GM19238 (cell line): ENCODE data around the gene LRRC58.
"Not testable (repeated sequence)": the region's sequence is repeated elsewhere in the genome, so short reads cannot be mapped to it uniquely, and the experiment has no call there.

ENCODE experiments used
- DNase-seq: peaks from one replicate; pipeline ENCODE4 v3.0.0; 2011; ENCODE audit warnings: low spot score; ENCODE audit not compliant: insufficient read length

Gene LRRC58

DNA sequence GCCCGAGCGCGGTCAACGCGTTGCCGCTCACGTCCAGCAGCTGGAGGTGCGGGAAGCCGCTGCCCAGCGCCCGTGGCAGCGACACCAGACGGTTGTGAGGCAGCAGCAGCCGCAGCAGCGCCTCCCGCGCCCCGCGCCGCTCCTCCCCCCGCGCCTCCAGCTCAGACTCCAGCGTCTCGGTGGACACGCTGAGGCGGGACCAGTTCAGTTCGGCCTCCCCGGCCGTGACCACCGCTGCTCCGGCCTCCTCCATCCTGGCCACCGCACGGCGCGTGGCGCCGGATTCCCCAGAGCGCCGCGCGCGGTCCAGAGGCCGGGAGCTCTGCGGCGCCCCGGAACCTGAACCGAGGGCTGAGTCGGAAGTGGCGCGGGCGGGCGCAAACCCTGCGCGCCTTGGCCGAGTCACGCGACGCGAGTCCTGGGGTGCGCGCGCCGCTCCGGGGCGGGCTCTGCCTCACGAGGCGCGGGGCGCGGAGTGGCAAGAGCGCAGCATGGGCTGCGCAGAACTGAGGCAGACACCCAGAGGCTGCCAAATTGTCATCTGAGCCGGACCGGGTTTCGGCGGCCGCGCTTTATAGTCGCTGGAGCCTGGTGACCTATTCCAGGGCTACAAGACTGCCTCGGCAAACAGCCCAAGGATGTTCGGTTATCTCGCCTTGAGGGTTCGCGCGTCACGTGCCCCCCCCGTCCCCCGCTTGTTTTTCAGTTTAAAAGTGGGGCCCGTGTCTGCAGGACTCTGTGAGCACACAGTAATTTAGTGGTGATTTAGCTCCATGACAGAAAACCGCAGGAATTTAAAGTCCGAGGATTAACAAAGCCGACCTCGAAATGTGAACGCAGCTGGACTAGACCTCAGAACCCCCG lies at the start of gene LRRC58:
LRRC58 (minus strand) TSS at position 364 of the 864 bp plus-strand sequence; CDS start at position 253, 111 bp downstream.
- DNase-seq = peak; percentile 81

GRCh38 chr3:120396469-120396868 lies 47.3 kb upstream of the LRRC58 start:
- no peak for DNase-seq

DNA sequence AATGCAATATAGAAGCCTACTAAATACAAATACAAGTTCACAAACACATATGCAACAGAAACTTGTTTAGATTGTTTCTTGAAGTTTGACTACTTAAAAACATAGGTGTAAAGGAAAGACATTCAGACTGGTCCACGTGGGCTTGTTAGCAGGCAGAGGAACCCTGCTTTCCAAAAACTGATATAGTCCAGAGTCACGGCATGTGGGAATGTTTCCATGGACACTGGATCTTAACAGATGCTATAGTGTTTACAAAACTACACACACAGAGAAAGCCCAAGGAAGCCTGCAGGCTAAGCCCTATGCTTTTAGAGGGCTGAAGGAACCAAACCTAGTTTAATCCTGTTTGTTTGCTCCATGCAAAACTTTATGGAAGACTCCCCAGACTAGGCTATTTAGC lies 45.2 kb upstream of the LRRC58 start:
- no peak for DNase-seq

GRCh38 chr3:120393761-120394160 lies 44.6 kb upstream of the LRRC58 start:
- no peak for DNase-seq

DNA sequence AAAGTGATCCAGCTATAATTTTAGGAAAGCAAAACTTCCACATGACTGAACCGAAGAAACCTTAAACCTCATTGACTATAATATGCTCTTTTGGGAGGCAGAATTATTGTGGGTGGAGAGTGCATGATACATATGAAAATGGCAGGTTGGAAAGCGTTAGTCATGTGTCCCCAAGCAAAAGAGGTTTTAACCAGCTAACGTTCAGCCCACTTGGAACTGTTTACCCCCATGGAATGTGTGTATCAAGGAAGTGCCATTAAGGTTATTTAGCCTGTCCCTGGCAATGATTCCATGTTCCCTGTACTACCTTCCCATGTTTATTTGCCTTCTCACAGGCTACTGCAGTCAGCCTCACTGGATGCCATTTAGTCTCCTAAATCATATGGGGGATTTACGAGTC lies 44.1 kb upstream of the LRRC58 start:
- no peak for DNase-seq

DNA sequence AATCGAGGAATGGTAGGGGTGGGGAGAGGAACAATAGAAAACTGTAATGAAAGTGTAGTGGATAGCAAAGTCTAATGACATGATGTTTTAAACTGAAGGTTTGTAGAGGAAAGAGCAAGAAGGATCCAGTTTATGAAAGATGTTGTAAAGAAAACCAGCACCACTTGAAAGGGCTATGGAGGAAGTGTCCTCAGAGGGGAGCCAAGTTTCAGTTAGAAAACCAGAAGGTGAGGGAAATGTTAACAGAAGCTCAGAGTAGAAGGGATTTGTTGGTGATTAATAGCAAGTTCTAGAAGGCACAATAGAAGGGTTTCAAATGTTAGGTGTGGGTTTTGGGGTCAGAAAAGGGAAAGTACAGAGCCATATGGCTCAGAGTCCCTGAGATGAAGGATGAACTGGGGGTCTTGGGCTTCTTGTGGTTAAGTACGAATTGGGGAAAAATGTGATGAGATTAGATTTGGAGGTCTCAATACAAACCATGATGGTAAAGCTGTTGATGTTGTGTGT lies 33.8 kb upstream of the LRRC58 start:
- no peak for DNase-seq

DNA sequence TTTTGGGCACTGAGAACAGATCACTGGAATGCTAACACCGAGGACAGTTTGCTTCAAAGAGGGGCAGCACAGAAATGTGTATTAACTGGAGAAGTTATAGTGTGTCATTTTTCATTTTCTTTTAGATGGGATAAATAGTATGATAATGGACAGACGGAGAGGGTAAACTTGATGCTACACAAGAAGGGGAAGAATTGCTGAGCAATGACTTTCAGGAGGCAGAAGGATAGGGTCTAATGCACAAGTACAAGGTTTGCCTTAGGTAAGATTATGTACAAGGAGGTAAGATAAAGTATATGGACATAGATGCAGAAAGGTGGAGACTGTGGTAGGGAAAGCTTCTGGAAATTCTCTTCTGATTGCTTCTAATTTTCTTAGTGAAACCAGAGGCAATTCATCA lies 32.3 kb upstream of the LRRC58 start:
- no peak for DNase-seq

GRCh38 chr3:120377948-120378347 lies 28.8 kb upstream of the LRRC58 start:
- not testable (repeated sequence) for DNase-seq

GRCh38 chr3:120370463-120370862 lies 21.3 kb upstream of the LRRC58 start:
- no peak for DNase-seq

DNA sequence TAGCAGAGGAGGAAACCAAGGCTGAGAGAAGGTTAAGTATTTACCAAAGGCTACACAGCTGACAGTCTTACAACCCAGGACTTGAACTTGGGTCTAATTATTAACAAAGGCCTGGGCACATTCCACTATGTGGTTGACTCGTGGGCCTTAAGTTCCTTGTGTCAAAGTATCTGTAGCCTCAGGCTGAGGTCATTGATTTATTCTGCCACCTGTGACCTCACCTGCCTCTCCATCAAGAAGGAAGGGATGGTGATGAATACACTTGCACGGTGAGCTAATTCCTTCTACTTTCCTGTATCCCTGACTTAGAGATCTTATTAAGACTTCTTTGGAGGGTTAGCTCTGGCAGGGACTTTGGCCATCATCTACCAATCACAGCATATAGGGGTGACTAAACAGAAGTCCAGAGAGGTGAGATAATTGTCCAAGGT lies 19.9 kb upstream of the LRRC58 start:
- DNase-seq = no peak

- no peak for DNase-seq
These were observed 19.0 kb upstream of the LRRC58 start for GRCh38 chr3:120368172-120368571.

- no peak for DNase-seq
These were observed 15.7 kb upstream of the LRRC58 start for GRCh38 chr3:120364821-120365220.

GRCh38 chr3:120364101-120364500 lies 14.9 kb upstream of the LRRC58 start:
- no peak for DNase-seq

- no peak for DNase-seq
These were observed 8.7 kb upstream of the LRRC58 start for GRCh38 chr3:120357807-120358206.

DNA sequence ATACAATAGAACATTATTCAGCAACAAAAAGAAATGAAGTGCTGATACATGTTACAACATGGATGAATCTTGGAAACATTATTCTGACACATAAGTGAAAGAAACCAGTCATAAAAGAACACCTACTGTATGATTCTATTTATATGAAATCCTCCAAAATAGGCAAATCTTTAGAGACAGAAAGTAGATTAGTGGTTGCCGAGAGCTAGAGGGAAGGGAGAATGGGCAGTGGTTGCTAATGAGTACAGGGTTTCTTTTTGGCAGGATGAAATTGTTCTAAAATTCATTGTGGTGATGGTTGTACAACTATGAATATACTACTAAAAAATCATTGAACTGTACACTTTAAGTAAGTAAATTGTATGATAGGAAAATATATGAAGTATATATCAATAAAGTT lies 6.3 kb upstream of the LRRC58 start:
- DNase-seq = no peak

DNA sequence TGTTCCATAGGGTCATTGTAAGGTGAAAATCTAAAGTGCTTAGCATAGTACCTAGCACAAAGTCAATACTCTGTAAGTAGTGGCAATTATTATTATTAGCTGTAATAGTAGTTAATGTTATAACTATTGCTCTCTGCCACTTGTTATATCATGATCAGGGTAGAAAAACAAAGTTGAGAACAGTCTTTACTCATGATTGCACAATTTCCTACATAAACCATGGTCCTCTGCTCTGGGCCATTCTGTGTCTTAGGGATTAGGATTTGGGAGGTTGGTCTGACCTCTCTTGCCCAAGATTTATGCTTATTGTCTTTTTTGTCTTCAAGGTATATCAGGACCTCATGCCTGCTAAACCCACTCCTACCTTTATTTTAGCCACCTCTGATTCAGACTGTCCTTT lies 4.3 kb upstream of the LRRC58 start:
- no peak for DNase-seq

DNA sequence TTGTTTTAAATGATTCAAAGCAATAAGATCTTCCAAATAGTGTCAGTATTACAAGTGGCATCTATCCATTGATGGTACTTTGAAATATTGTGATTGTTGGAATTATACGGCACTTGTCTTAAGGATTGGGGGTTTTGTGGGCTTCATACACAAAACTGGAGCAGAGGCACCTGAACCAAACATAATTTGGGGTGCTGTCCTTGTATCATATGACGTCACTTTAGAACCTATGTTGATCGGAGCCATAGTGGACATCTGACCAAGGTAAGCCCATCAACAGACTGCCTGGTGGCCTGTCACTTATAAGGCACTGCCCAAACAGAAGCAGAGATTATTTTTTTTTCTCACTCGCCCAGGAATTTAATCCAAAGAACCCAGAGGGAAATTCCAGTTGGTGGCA lies 2.9 kb upstream of the LRRC58 start:
- DNase-seq = no peak

DNA sequence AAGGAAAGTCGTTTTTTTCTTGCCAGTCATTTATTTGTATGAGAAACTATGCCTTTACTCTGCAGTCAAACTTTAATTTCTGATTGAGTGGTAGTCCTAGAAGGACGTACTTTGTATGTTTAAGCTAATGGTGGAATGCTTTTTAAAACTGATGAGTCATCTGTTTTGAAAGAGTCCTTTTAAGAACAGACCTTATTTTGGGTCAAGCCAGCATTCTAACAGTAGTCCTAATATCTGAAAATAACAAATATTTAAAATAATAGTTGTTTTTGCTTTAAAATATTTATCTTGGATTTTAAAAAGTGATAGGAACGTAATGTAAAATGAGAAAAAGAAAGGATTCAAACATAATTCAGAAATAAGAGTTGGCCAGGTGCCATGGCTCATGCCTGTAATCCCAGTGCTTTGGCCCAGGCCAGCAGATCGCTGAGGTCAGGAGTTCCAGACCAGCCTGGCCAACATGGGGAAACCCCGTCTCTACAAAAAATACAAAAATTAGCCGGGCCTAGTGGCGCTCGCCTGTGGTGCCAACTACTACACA lies 1.3 kb upstream of the LRRC58 start:
- no peak for DNase-seq

- no peak for DNase-seq
These were observed 636 bp upstream of the LRRC58 start for GRCh38 chr3:120349855-120350125.

DNA sequence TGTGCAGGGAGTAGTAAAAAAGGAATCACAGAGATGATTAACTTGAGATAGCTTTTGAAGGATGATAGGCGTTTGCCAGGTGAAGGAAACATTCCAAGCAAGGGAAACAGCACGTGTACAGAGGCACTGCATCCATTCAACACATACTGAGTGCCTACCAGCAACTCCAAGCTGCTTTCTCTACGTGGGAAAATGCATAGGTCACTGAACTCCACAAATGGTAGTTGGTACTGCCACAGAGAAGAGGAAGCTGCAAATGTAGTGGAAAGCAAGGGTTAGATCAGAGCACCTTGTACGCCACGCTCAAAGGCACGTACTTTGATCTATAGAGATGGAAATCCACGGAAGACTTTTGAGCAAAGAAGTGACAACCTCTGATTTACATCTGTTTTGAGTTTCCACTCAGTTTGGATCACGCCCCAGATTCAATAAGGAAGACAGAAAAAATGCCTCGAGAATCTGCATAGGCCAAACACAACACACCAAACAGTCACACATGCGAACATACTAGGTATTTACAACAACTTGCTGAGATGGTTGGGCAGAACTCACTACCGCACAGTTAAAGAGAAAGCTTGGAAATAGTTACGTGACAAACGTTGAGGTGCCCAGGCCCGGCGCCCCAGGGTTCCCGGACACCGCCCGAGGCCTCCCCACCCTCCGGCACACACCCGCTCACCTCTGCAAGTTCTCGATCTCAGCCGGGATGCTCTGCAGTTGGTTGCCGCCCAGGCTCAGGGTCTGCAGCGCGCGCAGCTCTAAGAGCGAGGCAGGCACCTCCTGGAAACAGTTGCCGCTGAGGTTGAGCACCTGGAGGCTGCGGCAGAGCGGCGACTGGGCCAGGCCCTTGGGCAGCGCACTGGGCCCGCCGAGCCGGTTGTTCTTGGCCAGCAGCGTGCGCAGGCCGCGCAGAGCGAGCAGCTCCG lies 826 bp downstream of the LRRC58 start:
- DNase-seq = peak; percentile 50

- DNase-seq = no peak
These were observed 4.8 kb downstream of the LRRC58 start for GRCh38 chr3:120344349-120344748.
